Measurements from ENCODE around the gene LDLR.

LDLR gene

GRCh38 chr19:11142528-11143171 is 53.4 kb downstream of the LDLR start:
- H3K4me3 ChIP-seq (ENCODE audit: low read length): peak overlapping the region; percentile 17
- peak; percentile 87 for DNase-seq (ENCODE audit: low read depth)
- TF ChIP-seq, protein P1, sequence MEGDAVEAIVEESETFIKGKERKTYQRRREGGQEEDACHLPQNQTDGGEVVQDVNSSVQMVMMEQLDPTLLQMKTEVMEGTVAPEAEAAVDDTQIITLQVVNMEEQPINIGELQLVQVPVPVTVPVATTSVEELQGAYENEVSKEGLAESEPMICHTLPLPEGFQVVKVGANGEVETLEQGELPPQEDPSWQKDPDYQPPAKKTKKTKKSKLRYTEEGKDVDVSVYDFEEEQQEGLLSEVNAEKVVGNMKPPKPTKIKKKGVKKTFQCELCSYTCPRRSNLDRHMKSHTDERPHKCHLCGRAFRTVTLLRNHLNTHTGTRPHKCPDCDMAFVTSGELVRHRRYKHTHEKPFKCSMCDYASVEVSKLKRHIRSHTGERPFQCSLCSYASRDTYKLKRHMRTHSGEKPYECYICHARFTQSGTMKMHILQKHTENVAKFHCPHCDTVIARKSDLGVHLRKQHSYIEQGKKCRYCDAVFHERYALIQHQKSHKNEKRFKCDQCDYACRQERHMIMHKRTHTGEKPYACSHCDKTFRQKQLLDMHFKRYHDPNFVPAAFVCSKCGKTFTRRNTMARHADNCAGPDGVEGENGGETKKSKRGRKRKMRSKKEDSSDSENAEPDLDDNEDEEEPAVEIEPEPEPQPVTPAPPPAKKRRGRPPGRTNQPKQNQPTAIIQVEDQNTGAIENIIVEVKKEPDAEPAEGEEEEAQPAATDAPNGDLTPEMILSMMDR (conservative IDR thresholded peaks at IDR 0.05; ENCODE audit: low read depth, low read length): no peak

GRCh38 chr19:11145536-11145924 is 56.3 kb downstream of the LDLR start:
- H3K4me3 ChIP-seq (ENCODE audit: low read length): no peak overlapping the region
- no peak for DNase-seq (ENCODE audit: low read depth)
- TF ChIP-seq, protein P1 (conservative IDR thresholded peaks at IDR 0.05; ENCODE audit: low read depth, low read length): no peak

- no peak for DNase-seq (ENCODE audit: low read depth)
- no peak overlapping the region for H3K4me3 ChIP-seq (ENCODE audit: low read length)
- TF ChIP-seq, protein P1 (conservative IDR thresholded peaks at IDR 0.05; ENCODE audit: low read depth, low read length): no peak
Measured at GRCh38 chr19:11148001-11148400, 58.7 kb downstream of the LDLR start.

DNA sequence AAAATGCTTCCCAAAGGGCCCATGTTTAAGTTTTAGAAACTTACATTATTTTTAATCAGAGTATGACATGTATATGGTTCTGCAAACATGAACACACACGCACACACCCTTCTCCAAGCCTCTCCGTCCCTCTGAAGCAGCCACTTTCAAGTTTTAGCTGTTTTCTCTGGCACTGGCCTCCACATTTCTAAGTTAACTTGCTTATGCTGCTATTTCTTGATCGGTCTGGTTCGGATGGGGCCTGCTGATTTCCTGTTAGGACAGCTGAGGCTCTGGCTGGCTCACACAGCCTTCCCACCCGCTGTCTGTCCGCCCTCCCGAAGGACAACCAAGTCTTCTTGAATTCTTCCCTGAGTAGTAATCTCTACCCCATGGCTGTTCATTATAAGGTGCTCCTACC is 61.9 kb downstream of the LDLR start:
- no peak for DNase-seq (ENCODE audit: low read depth)
- no peak overlapping the region for H3K4me3 ChIP-seq (ENCODE audit: low read length)
- TF ChIP-seq, protein P1 (conservative IDR thresholded peaks at IDR 0.05; ENCODE audit: low read depth, low read length): no peak

- no peak overlapping the region for H3K4me3 ChIP-seq (ENCODE audit: low read length)
- DNase-seq (ENCODE audit: low read depth): peak; percentile 82
- TF ChIP-seq, protein P1 (conservative IDR thresholded peaks at IDR 0.05; ENCODE audit: low read depth, low read length): no peak
Measured at GRCh38 chr19:11152318-11153062, 63.2 kb downstream of the LDLR start.

DNA sequence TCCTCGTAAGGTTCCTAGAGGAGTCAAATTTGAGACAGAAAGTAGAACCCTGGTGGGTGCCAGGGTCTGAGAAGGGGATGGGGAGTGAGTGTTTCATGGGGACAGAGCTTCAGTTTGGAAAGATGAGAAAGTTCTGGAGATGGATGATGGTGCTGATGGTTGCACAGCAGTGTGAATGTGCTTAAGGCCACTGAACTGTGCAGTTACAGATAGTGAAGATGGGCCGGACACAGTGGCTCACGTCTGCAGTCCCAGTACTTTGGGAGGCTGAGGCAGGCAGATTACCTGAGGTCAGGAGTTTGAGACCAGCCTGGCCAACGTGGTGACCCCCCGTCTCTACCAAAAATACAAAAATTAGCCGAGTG is 65.4 kb downstream of the LDLR start:
- TF ChIP-seq, protein P1 (conservative IDR thresholded peaks at IDR 0.05; ENCODE audit: low read depth, low read length): no peak
- H3K4me3 ChIP-seq (ENCODE audit: low read length): peak overlapping the region; percentile 82
- no peak for DNase-seq (ENCODE audit: low read depth)
